SIG-M5 (cell line): Measurements from ENCODE around the gene RALGAPA2.
"Not testable (repeated sequence)": the region's sequence is repeated elsewhere in the genome, so short reads cannot be mapped to it uniquely, and the experiment has no call there.

ENCODE experiments used
- DNase-seq: peaks from one replicate; lab custom pipeline; 2025; lab: John Stamatoyannopoulos, UW

RALGAPA2 gene

GRCh38 chr20:20573797-20574196 is 138.6 kb downstream of the RALGAPA2 start:
- no peak for DNase-seq

- DNase-seq = no peak
Observed at GRCh38 chr20:20571068-20571780, 141.2 kb downstream of the RALGAPA2 start.

GRCh38 chr20:20568604-20569205 is 143.7 kb downstream of the RALGAPA2 start:
- DNase-seq = no peak

GRCh38 chr20:20567712-20568111 is 144.7 kb downstream of the RALGAPA2 start:
- no peak for DNase-seq

GRCh38 chr20:20566516-20566915 is 145.9 kb downstream of the RALGAPA2 start:
- DNase-seq = no peak

- DNase-seq = no peak
Observed at GRCh38 chr20:20564279-20564678, 148.2 kb downstream of the RALGAPA2 start.

- DNase-seq = no peak
Observed at GRCh38 chr20:20562507-20562906, 149.9 kb downstream of the RALGAPA2 start.

GRCh38 chr20:20561841-20562240 is 150.6 kb downstream of the RALGAPA2 start:
- no peak for DNase-seq

- no peak for DNase-seq
Observed at GRCh38 chr20:20561172-20561571, 151.3 kb downstream of the RALGAPA2 start.

GRCh38 chr20:20557406-20557805 is 155.0 kb downstream of the RALGAPA2 start:
- DNase-seq = no peak

GRCh38 chr20:20555838-20556237 is 156.6 kb downstream of the RALGAPA2 start:
- no peak for DNase-seq

- DNase-seq = no peak
Observed at GRCh38 chr20:20554951-20555350, 157.5 kb downstream of the RALGAPA2 start.

- DNase-seq = no peak
Observed at GRCh38 chr20:20553541-20553940, 158.9 kb downstream of the RALGAPA2 start.

GRCh38 chr20:20552076-20552475 is 160.4 kb downstream of the RALGAPA2 start:
- DNase-seq = no peak

GRCh38 chr20:20551409-20551808 is 161.0 kb downstream of the RALGAPA2 start:
- no peak for DNase-seq

- DNase-seq = no peak
Observed at GRCh38 chr20:20549704-20550103, 162.7 kb downstream of the RALGAPA2 start.

- no peak for DNase-seq
Observed at GRCh38 chr20:20549267-20549612, 163.2 kb downstream of the RALGAPA2 start.

GRCh38 chr20:20548527-20549266 is 163.7 kb downstream of the RALGAPA2 start:
- no peak for DNase-seq

GRCh38 chr20:20547876-20548266 is 164.6 kb downstream of the RALGAPA2 start:
- DNase-seq = no peak

- no peak for DNase-seq
Observed at GRCh38 chr20:20547221-20547875, 165.1 kb downstream of the RALGAPA2 start.

- no peak for DNase-seq
Observed at GRCh38 chr20:20546402-20546801, 166.0 kb downstream of the RALGAPA2 start.

GRCh38 chr20:20543348-20543747 is 169.1 kb downstream of the RALGAPA2 start:
- DNase-seq = not testable (repeated sequence)
